Fibroblast of lung (primary cell): ENCODE measurements around the gene PPP1R10. TPM values are rescaled to one million over a fixed set of nuclear protein-coding genes. Genes with fewer than 3 reads are reported as not detected.

Experiments
- DNase-seq, 2 donors: peaks; one replicate each; pipeline versions ENCODE4 v3.0.0 to v3.0.0-alpha.2; 2010; ENCODE audit warnings: low read depth in 2 of 2
- H2AFZ ChIP-seq: 2 replicates; pipeline ENCODE4 v1.5.1; 2012; ENCODE audit warnings: low read length, control low read depth, inconsistent platforms
- H3K27ac ChIP-seq: 2 replicates; pipeline ENCODE4 v1.5.1; 2011; ENCODE audit warnings: low read length, control low read depth; ENCODE audit not compliant: insufficient read depth
- H3K27me3 ChIP-seq: 2 replicates; pipeline ENCODE4 v1.5.1; 2011; ENCODE audit warnings: mild to moderate bottlenecking, low read length; ENCODE audit not compliant: control insufficient read depth, insufficient read depth
- H3K36me3 ChIP-seq: 2 replicates; pipeline ENCODE4 v1.5.1; 2011; ENCODE audit warnings: low read length; ENCODE audit not compliant: control insufficient read depth, insufficient read depth
- H3K4me1 ChIP-seq: 2 replicates; pipeline ENCODE4 v1.5.1; 2011; ENCODE audit warnings: low read length; ENCODE audit not compliant: control insufficient read depth, insufficient read depth; ENCODE audit errors: extremely low read depth
- H3K4me2 ChIP-seq: 2 replicates; pipeline ENCODE4 v1.5.1; 2011; ENCODE audit warnings: low read length, control low read depth; ENCODE audit not compliant: insufficient read depth; ENCODE audit errors: extremely low read depth
- H3K4me3 ChIP-seq, 4 experiments: fragments of 200-600 bp in 1 of 4; sonication (generic) in 1 of 4; replicated peaks in 1 of 4; 2 replicates each; pipeline ENCODE4 v1.5.1; 2011 to 2016; ENCODE audit warnings: low read length in 4 of 4, low read depth in 3 of 4, mild to moderate bottlenecking in 3 of 4, control low read depth in 2 of 4, inconsistent platforms in 1 of 4, mixed read lengths in 1 of 4; ENCODE audit not compliant: insufficient read depth in 1 of 4; ENCODE audit errors: control extremely low read depth in 1 of 4
- H3K79me2 ChIP-seq: 2 replicates; pipeline ENCODE4 v1.5.1; 2012; ENCODE audit warnings: mild to moderate bottlenecking, low read length, inconsistent platforms; ENCODE audit not compliant: control insufficient read depth, insufficient read depth
- H3K9ac ChIP-seq: 2 replicates; pipeline ENCODE4 v1.5.1; 2011; ENCODE audit warnings: mild to moderate bottlenecking, low read length, control low read depth; ENCODE audit not compliant: insufficient read depth
- H3K9me3 ChIP-seq: 2 replicates; pipeline ENCODE4 v1.5.1; 2012; ENCODE audit warnings: low read depth, low read length; ENCODE audit not compliant: control insufficient read depth, insufficient read depth
- H4K20me1 ChIP-seq: 2 replicates; pipeline ENCODE4 v1.5.1; 2011; ENCODE audit warnings: low read length; ENCODE audit not compliant: control insufficient read depth, insufficient read depth; ENCODE audit errors: extremely low read depth
- CTCF ChIP-seq, 2 donors: IDR thresholded peaks in 1 of 2; conservative IDR thresholded peaks in 1 of 2; 1 replicate in 1 of 2; 2 replicates in 1 of 2; pipeline ENCODE4 v1.5.1; 2011 to 2012; ENCODE audit warnings: low read length in 2 of 2, control low read depth in 1 of 2, inconsistent platforms in 1 of 2, low read depth in 1 of 2, mild to moderate bottlenecking in 1 of 2
- EZH2 ChIP-seq: IDR thresholded peaks from 2 replicates; pipeline ENCODE4 v1.5.1; 2012; ENCODE audit warnings: low read length, control low read depth, mild to moderate bottlenecking; ENCODE audit errors: missing control alignments
- polyA plus RNA-seq, 2 donors: library from polyadenylated mRNA; depleted of rRNA in 1 of 2; stranded (reverse) in 1 of 2; unstranded in 1 of 2; fragments of >200 nt; gene quantifications; 2 replicates each; pipeline ENCODE4 v1.2.1, GENCODE V29; 2011 to 2012; ENCODE audit warnings: missing spikeins in 1 of 2
- total RNA-seq: library from RNA; depleted of rRNA; stranded (reverse); fragments of >200 nt; gene quantifications from 2 replicates; pipeline ENCODE4 v1.2.1, GENCODE V29; 2014

PPP1R10 gene
- total and polyA plus RNA-seq, 2 donors (not counting 1 experiment from before 2014, with no cell fraction given) = 25.2 to 28.2 TPM

GRCh38 chr6:30657454-30657853, 40.4 kb upstream of the PPP1R10 start:
- TF ChIP-seq EZH2 = no peak
- TF ChIP-seq CTCF (conservative IDR thresholded peaks at IDR 0.05 in 1 of 2, IDR thresholded peaks at IDR 0.05 in 1 of 2; ENCODE audit: low read depth in 1 of 2, low read length in 2 of 2) = no peak
- Histone ChIP-seq H3K79me2 (no peaks in the 10 kb centered on the region), H3K36me3 (peaks cover 19% of the 10 kb centered on the region), H2AFZ (no peak overlapping the region), H3K4me3 (no peak overlapping the region), H3K27ac (no peak overlapping the region), H3K27me3 (no peaks in the 10 kb centered on the region), H3K4me1 (no peaks in the 10 kb centered on the region), H4K20me1 (no peaks in the 10 kb centered on the region), H3K4me2 (no peak overlapping the region), H3K9ac (no peak overlapping the region), H3K9me3 (no peaks in the 10 kb centered on the region)
- no peak for DNase-seq

- Histone ChIP-seq H3K27ac (no peak overlapping the region), H3K27me3 (no peaks in the 10 kb centered on the region), H3K4me2 (no peak overlapping the region), H3K36me3 (peaks cover 15% of the 10 kb centered on the region), H3K4me3 (no peak overlapping the region), H3K79me2 (no peaks in the 10 kb centered on the region), H3K9me3 (no peaks in the 10 kb centered on the region), H2AFZ (no peak overlapping the region), H3K4me1 (no peaks in the 10 kb centered on the region), H3K9ac (no peak overlapping the region), H4K20me1 (no peaks in the 10 kb centered on the region)
- DNase-seq = no peak
- TF ChIP-seq CTCF (conservative IDR thresholded peaks at IDR 0.05 in 1 of 2, IDR thresholded peaks at IDR 0.05 in 1 of 2; ENCODE audit: low read depth in 1 of 2, low read length in 2 of 2) = no peak
- TF ChIP-seq EZH2 = no peak
These were observed 39.5 kb upstream of the PPP1R10 start for GRCh38 chr6:30656513-30656912.

- TF ChIP-seq CTCF (conservative IDR thresholded peaks at IDR 0.05 in 1 of 2, IDR thresholded peaks at IDR 0.05 in 1 of 2; ENCODE audit: low read depth in 1 of 2, low read length in 2 of 2) = no peak
- TF ChIP-seq EZH2 = no peak
- H3K27me3 ChIP-seq = no peaks in the 10 kb centered on the region
- no peak overlapping the region for H3K4me3 ChIP-seq
- H3K4me2 ChIP-seq = no peak overlapping the region
- DNase-seq = no peak
- H3K27ac ChIP-seq = no peak overlapping the region
- no peaks in the 10 kb centered on the region for H4K20me1 ChIP-seq
- H3K9ac ChIP-seq = no peak overlapping the region
- H3K9me3 ChIP-seq = no peaks in the 10 kb centered on the region
- H3K4me1 ChIP-seq = no peaks in the 10 kb centered on the region
- peaks cover 14% of the 10 kb centered on the region for H3K36me3 ChIP-seq
- H2AFZ ChIP-seq = no peak overlapping the region
- no peaks in the 10 kb centered on the region for H3K79me2 ChIP-seq
These were observed 38.7 kb upstream of the PPP1R10 start for GRCh38 chr6:30655743-30656094.
